Dermis blood vessel endothelial cell (primary cell): ENCODE measurements around the gene FGGY. TPM values are rescaled to one million over a fixed set of nuclear protein-coding genes. Genes with fewer than 3 reads are reported as not detected.
A peak's percentile ranks its signal among the peaks of the same experiment; 100 is the strongest.

ENCODE experiments used
- DNase-seq: peaks from one replicate; pipeline ENCODE4 v3.0.0; 2010
- total RNA-seq: library from RNA; depleted of rRNA; stranded (reverse); fragments of >200 nt; gene quantifications from 2 replicates; pipeline ENCODE4 v1.2.3, GENCODE V29; 2014

The FGGY gene
- total RNA-seq, 1 donor from 2014 or later, result 7.3 TPM

DNA sequence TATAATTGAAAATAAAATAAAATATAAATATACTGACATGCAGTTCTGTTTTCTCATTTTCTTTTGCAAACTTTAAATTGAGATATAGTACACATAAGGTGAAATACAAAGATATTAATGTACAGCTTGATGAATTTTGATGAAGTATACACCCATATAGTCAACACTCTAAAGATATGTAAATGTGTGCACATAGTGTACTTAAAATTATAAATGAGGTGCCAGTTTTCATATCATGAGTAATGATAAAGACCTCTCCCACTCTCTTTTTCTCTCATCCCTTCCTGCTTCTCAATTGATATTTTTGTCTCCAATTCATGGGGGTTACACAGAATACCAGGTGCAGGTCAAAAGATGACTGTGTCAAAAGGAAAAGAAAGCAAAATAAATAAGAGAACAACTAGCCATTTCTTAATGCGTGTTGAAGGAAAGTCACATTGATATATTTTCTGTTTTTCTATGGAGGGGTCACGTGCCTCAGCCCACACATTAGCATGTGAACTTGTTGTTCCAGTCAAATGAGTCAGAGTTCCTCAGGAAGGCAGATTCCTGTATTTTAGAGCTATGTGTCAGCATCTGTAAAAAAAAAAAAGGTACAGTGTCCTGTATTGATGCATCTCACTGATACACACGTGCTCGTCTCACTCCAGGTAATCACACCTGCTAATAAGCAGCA lies 453.6 kb downstream of the FGGY start:
- DNase-seq, result peak; percentile 95

DNA sequence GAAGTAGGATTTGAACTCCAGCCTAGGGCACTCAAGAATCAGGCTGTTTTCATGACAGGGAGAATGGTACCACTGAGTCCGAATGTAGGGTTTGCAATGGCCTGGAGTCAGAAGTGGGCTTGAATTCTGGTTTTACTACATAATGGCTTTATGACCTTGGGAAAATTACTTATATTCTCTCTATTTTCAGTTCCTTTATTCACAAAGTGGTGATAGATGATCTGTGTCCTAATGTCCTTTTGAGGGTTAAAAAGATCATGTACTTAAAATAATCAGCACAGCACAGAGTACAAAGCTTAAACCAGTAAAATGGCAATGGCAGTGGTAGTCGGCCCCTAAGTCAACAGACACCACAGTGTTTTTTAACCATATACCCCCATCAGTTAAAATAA lies 454.1 kb downstream of the FGGY start:
- no peak for DNase-seq

DNA sequence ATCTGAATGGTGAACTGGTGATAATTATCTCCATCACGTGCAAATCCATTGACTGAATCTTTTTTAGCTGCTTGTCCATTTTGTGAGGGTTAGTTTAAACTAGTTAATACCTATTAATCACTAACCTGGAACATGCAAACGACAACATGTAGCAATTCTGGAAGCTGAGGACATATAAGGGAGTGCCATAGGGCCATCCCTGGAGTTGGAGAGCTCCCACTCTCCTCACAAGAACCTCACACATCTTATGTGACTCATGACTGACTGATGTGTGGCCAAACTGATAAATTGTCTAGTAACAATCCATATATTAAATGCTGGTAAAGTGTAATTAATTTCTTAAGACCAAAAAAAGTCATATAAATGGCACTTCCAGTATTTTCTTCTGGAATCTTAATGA lies 454.9 kb downstream of the FGGY start:
- no peak for DNase-seq

DNA sequence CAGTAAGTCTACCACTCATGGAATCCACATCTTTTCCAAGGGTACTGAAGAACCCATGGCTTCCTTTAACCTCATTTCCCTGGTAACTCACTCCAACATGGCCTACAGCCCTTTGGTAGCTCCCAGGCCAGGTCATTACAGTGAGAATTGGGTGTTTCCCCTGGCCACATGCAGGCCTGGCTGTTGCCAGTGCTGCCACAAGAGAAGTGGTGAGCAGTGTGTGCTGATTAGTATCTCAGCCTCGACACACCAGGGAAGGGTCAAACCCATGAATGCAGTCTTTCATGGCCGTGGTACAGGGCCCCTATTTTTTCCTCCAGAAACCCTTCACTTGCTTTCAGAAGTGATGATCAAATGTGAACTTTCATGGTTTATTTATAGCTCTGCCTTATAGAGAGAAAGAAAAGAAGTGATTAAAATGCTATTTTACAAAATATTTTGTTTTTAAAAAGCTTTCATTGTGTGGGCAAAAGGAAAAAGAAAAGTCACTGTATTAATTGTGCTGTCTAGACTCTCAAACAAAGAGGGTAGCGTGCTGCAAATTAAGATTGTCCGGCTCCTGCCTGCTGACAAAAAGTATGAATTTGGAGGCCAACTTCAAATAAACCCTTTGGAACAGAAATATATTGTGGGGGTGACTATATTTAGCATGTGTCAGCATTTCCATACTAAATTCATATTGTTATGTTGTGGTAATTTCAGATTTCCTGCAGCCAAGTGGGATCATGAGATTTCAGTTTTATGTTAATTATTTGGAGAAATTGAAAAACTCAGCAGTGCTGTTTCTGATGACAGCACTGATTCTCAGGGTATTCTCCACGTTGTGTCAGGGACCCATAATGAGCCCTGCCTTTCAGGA lies 455.9 kb downstream of the FGGY start:
- no peak for DNase-seq

DNA sequence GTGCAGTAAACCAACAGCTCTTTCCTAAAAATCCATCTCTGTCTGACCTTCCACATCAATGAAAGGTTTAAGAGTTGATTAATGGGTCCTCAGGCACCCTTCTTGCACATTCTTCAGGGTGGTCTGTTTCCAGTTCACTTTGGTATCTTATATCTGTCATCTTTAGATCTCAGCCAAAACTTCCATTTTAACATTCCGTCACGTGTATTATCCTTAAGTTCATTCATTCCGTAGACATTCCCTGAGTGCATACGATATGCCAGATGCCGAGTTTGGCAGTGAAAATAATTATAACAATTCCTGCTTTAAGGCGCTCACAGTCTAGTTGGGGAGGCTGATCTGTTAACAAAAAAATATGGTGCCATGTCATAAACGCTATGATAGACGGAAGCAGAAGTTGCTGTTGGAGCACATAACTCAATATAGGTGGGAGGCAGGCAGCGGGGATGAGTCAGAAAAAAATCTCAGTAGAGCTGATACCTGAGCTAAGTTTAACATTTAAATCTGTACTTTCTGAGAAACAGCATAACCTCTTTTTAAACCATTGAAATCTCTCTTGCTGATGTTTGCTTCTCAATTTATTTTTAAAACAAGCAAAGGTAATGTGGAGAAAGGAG lies 458.3 kb downstream of the FGGY start:
- no peak for DNase-seq

- no peak for DNase-seq
These were observed 460.4 kb downstream of the FGGY start for GRCh38 chr1:59757197-59757747.

DNA sequence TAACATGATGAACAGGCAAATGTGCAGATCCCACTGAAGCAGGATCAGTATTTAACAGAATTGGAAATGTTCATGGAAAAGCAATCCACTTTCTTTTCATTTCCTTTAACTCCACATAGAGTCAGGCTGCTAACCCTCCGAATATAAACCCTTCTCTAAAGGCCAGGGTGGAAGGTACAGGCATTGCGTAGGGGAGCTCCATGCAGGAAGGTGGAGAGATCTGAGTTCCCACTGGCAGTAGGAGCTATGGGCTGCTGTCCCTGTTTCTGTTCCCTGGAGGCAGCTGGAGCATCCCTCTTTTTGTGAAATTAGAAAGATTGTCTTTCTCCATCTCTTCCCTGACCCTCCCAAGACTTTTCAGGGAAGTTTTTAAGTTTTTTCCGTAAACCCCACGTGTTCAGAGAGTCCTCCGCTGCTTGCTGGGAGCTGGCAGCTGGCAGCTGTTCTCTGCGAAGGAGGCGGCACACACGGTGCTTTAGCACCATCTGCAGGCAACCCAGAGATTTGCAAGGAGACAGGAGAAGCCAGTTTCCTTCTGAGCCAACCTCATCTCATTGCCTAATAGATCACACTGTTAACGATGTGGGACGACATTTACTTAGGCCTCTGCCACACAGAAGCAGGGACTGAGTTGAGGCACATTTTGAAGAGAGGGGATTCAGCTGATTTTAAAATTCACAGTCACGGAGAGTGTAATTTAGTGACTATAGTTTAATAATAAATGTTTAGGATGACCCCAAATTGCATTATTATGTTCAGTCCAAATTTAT lies 462.4 kb downstream of the FGGY start:
- DNase-seq, result peak; percentile 89

- no peak for DNase-seq
These were observed 464.5 kb downstream of the FGGY start for GRCh38 chr1:59761443-59761842.

- no peak for DNase-seq
These were observed 466.5 kb downstream of the FGGY start for GRCh38 chr1:59763418-59763817.

DNA sequence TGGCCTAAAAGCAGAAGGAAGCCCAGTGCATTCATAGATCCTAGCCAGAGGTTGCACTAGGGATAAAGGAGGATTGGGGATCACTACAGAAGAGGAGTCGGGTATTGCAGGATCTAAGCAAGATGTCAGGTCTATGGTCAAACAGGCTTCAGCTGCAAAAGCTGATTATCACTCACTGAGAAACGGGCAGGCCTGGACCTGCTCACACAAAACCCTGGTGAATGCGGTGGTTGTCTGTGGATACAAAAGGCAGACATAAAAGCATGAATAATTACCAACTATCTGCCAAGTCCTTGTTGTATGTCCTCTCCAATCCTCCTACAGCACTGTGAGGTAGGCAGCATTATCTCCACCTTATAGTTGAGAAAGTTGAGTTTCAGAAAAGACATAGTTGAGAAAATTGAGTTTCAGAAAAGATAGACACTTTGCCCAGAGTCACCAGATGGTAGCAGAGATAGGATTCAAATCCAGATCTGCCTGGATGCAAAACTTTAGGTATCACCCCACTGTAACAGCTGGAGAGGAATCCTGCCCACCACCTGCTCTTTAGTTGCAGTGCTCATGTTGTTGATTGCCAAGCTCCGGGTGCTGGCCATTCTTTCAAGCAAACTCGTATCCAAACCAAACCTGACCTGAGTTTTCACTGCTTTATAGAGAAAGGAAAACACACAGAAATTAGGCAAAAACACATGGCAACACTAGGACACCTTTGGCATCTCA lies 468.3 kb downstream of the FGGY start:
- DNase-seq, result no peak

- no peak for DNase-seq
These were observed 469.4 kb downstream of the FGGY start for GRCh38 chr1:59766227-59766855.

DNA sequence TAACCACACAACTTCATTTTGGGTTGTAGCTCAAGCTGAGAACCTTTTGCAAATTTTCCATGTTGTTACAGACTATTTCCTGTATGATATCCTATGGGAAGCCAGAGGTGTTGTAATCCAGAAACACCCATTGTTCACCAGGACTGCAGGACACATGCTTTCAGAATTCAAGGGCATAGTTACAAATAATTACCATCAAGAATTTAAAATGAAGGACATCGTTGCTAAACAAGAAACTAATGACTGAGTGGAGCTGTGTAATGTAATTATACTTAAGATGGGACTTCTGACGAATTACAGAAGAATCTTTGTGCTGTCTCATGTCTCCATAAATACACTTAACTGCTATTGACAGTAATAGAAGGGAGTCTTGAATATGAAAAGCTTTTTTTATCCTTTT lies 470.2 kb downstream of the FGGY start:
- peak; percentile 91 for DNase-seq

DNA sequence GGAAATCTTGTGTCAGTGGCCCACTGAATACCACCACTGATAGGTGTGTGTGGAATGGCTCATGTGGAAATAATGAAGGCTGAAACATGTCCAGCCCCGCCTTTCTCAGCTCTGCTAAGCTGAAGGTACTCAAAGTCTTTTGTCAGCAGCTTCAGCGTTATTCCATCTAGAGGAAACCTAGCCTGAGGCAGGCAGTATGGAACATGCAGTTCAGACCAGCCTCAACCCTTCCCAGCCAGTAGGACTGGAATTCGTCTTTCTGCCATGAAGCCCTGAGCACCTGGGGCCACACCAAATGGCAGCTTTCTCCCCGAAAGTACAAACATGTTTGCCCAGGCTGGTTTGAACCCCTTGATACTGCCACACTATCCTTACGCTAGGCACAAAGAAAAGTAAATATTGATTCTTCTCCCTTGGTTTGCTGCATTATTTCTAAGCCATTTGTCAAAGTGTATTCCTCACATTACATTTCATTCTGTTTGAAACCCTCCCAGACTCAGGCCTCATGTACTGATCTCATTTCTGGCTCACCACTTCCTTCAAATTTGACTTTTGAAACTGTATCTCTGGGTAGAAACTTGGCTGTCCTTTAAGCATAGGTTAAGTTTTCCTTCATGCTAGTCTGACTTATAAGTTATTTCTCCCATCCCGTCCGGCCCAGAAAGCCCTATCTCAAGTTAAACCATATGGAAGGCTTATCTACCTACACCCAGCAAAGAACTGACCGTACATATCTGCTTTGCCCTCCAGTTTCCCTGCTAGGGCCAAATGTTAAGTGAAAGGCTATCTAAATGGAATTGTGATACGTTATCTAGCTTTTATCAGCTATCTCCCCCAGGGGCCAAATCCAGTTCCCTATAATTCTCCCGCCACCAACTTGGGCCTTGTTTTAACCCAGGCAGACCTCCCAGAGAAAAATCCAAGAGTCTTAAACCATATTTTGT lies 472.2 kb downstream of the FGGY start:
- DNase-seq, result no peak

GRCh38 chr1:59769736-59770095 lies 472.8 kb downstream of the FGGY start:
- no peak for DNase-seq

- DNase-seq, result no peak
These were observed 474.5 kb downstream of the FGGY start for GRCh38 chr1:59771361-59771760.

- no peak for DNase-seq
These were observed 478.6 kb downstream of the FGGY start for GRCh38 chr1:59775480-59775879.

DNA sequence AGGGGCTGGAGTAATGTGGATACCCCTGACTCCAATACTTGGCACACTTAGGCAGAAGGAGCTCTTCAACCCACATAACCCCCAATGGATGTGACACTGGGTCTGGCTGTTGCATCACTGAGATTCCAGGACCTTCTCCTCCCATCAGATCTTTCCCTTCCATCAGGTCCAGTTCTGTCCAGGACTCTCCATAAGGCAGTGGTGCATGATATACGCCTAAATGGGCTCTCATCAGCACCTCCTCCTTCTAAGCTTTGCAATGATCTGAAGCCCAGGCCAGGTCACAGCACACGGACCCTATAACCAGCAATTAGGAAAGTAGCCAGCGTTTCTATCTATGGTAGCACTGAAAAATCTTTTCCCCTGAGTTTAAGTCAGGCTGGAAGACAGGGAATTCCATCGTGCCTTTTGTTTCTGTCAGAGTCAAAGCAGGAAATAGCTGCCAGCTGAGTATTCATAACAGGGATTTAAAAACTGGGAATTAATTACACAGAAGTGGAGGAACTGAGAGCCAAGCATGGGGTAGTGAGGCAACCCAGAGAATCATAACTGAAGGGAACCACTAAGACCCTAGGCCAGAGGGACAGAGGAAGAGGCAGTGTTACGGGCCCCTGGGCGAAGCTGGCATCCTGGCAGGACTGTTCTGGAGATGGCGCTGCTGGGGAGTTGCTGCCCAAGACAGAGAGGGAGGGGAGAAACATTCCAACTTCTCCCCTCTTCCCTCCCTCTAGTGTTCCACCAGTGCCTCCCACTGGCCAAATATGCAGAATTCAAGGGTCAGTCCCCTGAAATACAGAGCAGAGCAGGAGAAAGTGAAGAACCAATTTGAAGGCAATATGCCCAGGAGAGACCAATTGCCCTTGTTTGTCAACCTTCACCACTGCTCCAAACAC lies 480.3 kb downstream of the FGGY start:
- peak; percentile 80 for DNase-seq

DNA sequence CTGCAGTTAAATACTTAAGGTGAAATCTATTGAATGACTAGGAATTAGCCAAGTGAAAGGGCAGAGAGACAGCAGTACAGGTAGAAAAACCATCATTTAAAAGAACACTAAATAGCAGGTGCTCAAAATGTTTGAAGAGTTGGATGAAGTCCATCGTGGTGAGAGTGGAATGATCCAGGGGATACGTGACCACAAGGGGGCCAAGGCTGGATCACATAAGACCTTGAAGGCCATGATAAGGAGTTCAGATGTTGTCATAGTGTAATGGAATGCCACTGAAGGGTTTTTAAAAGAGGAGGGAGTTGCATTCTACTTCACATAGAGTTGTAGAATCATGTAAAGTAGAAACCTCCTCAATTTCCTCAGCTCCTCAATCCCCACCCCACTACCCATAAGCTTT lies 483.1 kb downstream of the FGGY start:
- DNase-seq, result peak; percentile 32

DNA sequence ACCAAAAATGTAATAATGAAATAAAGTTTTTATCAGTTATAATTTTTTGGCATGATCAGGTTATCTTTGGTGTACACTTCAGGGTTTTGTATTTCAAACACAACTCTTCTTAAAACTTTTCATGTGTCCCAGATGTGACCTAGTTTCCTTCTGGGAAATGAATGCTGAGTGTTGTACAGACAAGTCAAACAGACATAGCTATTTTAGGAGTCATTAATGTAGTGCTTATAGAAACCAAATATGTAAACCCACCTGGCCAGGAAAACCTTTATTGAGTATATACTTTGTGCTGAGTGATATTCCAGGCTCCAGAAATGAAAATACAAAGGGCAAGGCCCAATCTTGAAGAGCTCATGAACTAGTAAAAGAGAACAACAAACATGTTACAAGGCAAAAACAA lies 491.9 kb downstream of the FGGY start:
- DNase-seq, result no peak
